Measurements from ENCODE around the gene SLC38A5. TPM values are rescaled to one million over a fixed set of nuclear protein-coding genes. Genes with fewer than 3 reads are reported as not detected.

Gene SLC38A5
- total and polyA plus RNA-seq, 9 of the 15 experiments (the other 6 are each of a cell fraction or from before 2014, with no cell fraction given): 9.3 to 228 (median 142) TPM

- no peak for TF ChIP-seq HOMEZ (CRISPR knock-in tag; IDR thresholded peaks at IDR 0.05)
- TF ChIP-seq SREBF1 (IDR thresholded peaks at IDR 0.05; ENCODE audit: borderline replicate concordance, low read depth, low read length): no peak
- no peak for TF ChIP-seq ZNF311 (CRISPR knock-in tag; IDR thresholded peaks at IDR 0.05)
These were observed 27.8 kb upstream of the SLC38A5 start (continued) for GRCh38 chrX:48497871-48498270.

GRCh38 chrX:48496660-48497059 lies 26.6 kb upstream of the SLC38A5 start:
- Histone ChIP-seq H3K9ac (ENCODE audit: insufficient read depth in 1 of 2, low read depth in 2 of 2, low read length in 2 of 2) (peak overlapping the region in 1 of 2 experiments; percentile 50; a peak in 1 of 4 replicates), H4K20me1 (replicated peaks; ENCODE audit: control insufficient read depth, insufficient read depth, low read length) (no peaks in the 10 kb centered on the region), H3K27ac (ENCODE audit: extremely low read depth, low read depth, low read length) (no peak overlapping the region), H3K9me3 (replicated peaks; ENCODE audit: control insufficient read depth, insufficient read depth, low read depth, low read length) (no peaks in the 10 kb centered on the region), H3K4me2 (ENCODE audit: insufficient read depth, low read length) (no peak overlapping the region; the same call in 1 of the 2 replicates), H2AFZ (ENCODE audit: low read depth, low read length) (peak overlapping the region; percentile 63; the same call in 1 of the 2 replicates), H3K36me3 (ENCODE audit: control insufficient read depth, insufficient read depth, low read length) (no peaks in the 10 kb centered on the region), H3K9me1 (ENCODE audit: control insufficient read depth, insufficient read depth, low read length) (no peaks in the 10 kb centered on the region), H3K79me2 (ENCODE audit: control insufficient read depth, insufficient read depth, low read length) (no peaks in the 10 kb centered on the region), H3K27me3 (ENCODE audit: control insufficient read depth in 2 of 2, insufficient read depth in 2 of 2, low read length in 2 of 2) (no peaks in the 10 kb centered on the region), H3K4me1 (replicated peaks in 1 of 2; ENCODE audit: control insufficient read depth in 2 of 2, insufficient read depth in 2 of 2, low read length in 2 of 2) (peaks cover 10 to 16% of the 10 kb centered on the region in 2 experiments; a peak in 4 of 5 replicates), H3K4me3 (no peak overlapping the region)
- in situ Hi-C loops (cut with MboI) (loop anchor here (25.0 kb wide), 1 partner anchor 634 kb away; no protein-coding TSS in a partner anchor), intact Hi-C loops (cut with micrococcal nuclease) (loop anchor here (10.0 kb wide), 1 partner anchor 662 kb away; the partner anchor contains the start of gene ZNF81)
- BruUV-seq (replicated peaks): no TSS peak
- POLR2A ChIA-PET: interaction anchor here (0.5 to 1.5 kb wide), 3 partner anchors 11 to 941 kb away, joined by 3 to 10 read pairs (median 4); no protein-coding TSS in a partner anchor
- CTCF ChIA-PET (ENCODE audit: low intra/inter-chr PET ratio): no interaction called here
- WGBS (ENCODE audit: insufficient coverage, low coverage, missing lambda C conversion rate): 37% methylated on average over 4 of the region's 4 CpGs
- peak; percentile 82 for FAIRE-seq
- peak; percentile 45 to 52 (median 48) for DNase-seq (ENCODE audit: extremely low read depth in 1 of 4, low spot score in 3 of 4)
- peak; percentile 69 for ATAC-seq
- peak; percentile 84 for TF ChIP-seq ZNF41 (CRISPR knock-in tag; conservative IDR thresholded peaks at IDR 0.05)
- no peak for TF ChIP-seq ETS2 (tag; IDR thresholded peaks at IDR 0.05; ENCODE audit: borderline replicate concordance, poor library complexity, severe bottlenecking)
- 0 out of 2 replicates have a peak, but pooled peaks have one; percentile 44 for TF ChIP-seq RAD51 (IDR thresholded peaks at IDR 0.05; ENCODE audit: borderline replicate concordance, low read depth)
- no peak for TF ChIP-seq NUFIP1 (IDR thresholded peaks at IDR 0.05; ENCODE audit: partially characterized antibody)
- TF ChIP-seq TGIF2 (CRISPR knock-in tag; IDR thresholded peaks at IDR 0.05): no peak
- TF ChIP-seq MTA2 (IDR thresholded peaks at IDR 0.05; ENCODE audit: low read depth): no peak
- no peak for TF ChIP-seq HBP1 (CRISPR knock-in tag; IDR thresholded peaks at IDR 0.05)
- no peak for TF ChIP-seq ATF7 (IDR thresholded peaks at IDR 0.05)
- TF ChIP-seq FOXM1 (IDR thresholded peaks at IDR 0.05; ENCODE audit: low read depth): no peak
- no peak for TF ChIP-seq FOXM1 (CRISPR knock-in tag; IDR thresholded peaks at IDR 0.05; ENCODE audit: low read depth)
- TF ChIP-seq POLR2A (conservative IDR thresholded peaks at IDR 0.05): no peak
- TF ChIP-seq ZNF431 (CRISPR knock-in tag; IDR thresholded peaks at IDR 0.05): no peak
- TF ChIP-seq ZFX (CRISPR knock-in tag; IDR thresholded peaks at IDR 0.05): no peak
- no peak for TF ChIP-seq HEY1 (CRISPR knock-in tag; IDR thresholded peaks at IDR 0.05; ENCODE audit: borderline replicate concordance)
- no peak for TF ChIP-seq SAFB2 (IDR thresholded peaks at IDR 0.05; ENCODE audit: borderline replicate concordance, low read depth, low read length, severe bottlenecking)
- peak; percentile 26; the same call in 1 of the 2 replicates for TF ChIP-seq PKNOX1 (IDR thresholded peaks at IDR 0.05)
- TF ChIP-seq ZNF212 (CRISPR knock-in tag; IDR thresholded peaks at IDR 0.05): no peak

All from K562 (cell line).